ENCODE results near the gene CDK14. TPM values are rescaled to one million over a fixed set of nuclear protein-coding genes. Genes with fewer than 3 reads are reported as not detected.

Gene CDK14
- total RNA-seq, 2 donors from 2014 or later = 10.8 to 14.6 TPM

DNA sequence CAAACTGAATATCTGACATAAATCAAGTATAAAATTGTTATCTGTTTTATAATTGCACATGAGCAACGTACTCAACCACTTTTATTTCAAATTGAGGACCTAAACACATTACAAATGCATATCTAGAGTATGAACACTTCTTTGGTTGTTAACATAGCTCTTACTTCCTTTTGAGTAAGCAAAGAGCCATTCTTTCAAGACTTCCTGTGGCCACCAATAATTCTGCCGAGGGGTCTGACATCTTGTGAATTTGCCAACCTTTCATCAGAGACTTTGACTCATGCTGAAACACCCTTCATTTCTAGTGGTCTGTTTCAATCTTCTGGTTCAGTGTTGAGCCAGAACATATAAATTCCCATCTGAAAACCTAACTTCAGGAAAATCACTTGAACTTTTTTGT is 59.4 kb downstream of the CDK14 start:
- no peak for ATAC-seq (ENCODE audit: insufficient number of reproducible peaks, low FRiP score, low read depth)
- TF ChIP-seq, protein P1, sequence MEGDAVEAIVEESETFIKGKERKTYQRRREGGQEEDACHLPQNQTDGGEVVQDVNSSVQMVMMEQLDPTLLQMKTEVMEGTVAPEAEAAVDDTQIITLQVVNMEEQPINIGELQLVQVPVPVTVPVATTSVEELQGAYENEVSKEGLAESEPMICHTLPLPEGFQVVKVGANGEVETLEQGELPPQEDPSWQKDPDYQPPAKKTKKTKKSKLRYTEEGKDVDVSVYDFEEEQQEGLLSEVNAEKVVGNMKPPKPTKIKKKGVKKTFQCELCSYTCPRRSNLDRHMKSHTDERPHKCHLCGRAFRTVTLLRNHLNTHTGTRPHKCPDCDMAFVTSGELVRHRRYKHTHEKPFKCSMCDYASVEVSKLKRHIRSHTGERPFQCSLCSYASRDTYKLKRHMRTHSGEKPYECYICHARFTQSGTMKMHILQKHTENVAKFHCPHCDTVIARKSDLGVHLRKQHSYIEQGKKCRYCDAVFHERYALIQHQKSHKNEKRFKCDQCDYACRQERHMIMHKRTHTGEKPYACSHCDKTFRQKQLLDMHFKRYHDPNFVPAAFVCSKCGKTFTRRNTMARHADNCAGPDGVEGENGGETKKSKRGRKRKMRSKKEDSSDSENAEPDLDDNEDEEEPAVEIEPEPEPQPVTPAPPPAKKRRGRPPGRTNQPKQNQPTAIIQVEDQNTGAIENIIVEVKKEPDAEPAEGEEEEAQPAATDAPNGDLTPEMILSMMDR (IDR thresholded peaks at IDR 0.05) = no peak

DNA sequence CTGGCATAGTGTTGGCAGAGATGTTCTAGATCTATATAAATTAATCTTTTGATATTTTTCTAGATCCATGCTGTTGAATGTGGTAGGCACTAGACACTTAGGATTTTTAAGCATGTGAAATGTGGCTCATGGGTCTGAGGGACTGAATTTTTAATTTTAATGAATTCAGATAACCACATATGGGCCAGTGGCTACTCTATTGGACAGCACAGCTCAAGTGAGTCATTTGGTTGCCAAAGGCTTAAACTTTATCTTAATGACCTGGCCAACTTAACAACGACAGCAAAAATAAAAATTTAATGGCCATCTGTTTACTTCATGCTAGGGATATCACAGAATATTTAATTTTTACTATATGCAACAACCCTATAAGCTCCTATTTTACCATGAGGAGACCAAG is 61.4 kb downstream of the CDK14 start:
- no peaks in the 10 kb centered on the region for H3K9me3 ChIP-seq
- TF ChIP-seq, protein P1 (IDR thresholded peaks at IDR 0.05) = no peak
- peaks cover 14 to 18% of the 10 kb centered on the region in 2 donors for H3K4me1 ChIP-seq (ENCODE audit: control insufficient read depth in 1 of 2, low read depth in 2 of 2)
- H3K4me3 ChIP-seq = no peak overlapping the region
- no peak for ATAC-seq (ENCODE audit: insufficient number of reproducible peaks, low FRiP score, low read depth)
- H3K27me3 ChIP-seq (replicated peaks; ENCODE audit: insufficient read depth) = no peaks in the 10 kb centered on the region
- DNase-seq (ENCODE audit: low spot score) = no peak
- H3K27ac ChIP-seq = no peak overlapping the region
- H3K36me3 ChIP-seq = no peaks in the 10 kb centered on the region

More for the DNA sequence above, 59.4 kb downstream of the CDK14 start:
- DNase-seq (ENCODE audit: low spot score) = no peak
- H3K36me3 ChIP-seq = no peaks in the 10 kb centered on the region
- no peak overlapping the region for H3K4me3 ChIP-seq
- H3K27ac ChIP-seq = no peak overlapping the region
- H3K9me3 ChIP-seq = no peaks in the 10 kb centered on the region
- H3K4me1 ChIP-seq (ENCODE audit: control insufficient read depth in 1 of 2, low read depth in 2 of 2) = no peaks in the 10 kb centered on the region
- no peaks in the 10 kb centered on the region for H3K27me3 ChIP-seq (replicated peaks; ENCODE audit: insufficient read depth)

DNA sequence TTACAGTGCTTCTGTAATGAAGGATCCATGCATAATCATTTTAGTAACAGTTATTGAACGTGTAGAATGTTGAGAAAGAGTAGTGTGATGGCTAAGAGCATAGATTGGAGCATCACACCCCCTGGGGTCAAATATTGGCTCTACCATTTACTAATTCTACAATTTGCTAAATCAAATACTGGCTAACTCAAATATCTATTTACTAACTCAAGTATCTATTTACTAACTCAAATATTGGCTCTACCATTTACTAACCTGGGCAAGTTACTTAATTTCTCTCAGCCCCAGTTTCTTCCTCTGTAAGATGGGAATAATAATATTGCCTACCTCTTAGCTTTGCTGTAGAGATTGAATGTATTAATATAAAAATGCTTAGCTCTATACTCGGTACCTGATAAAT is 64.0 kb downstream of the CDK14 start:
- H3K36me3 ChIP-seq = no peaks in the 10 kb centered on the region
- DNase-seq (ENCODE audit: low spot score) (no peak), ATAC-seq (ENCODE audit: insufficient number of reproducible peaks, low FRiP score, low read depth) (no peak)
- H3K4me1 ChIP-seq (ENCODE audit: control insufficient read depth in 1 of 2, low read depth in 2 of 2) = peaks cover 14 to 20% of the 10 kb centered on the region in 2 donors
- TF ChIP-seq, protein P1 (IDR thresholded peaks at IDR 0.05) = no peak
- no peak overlapping the region for H3K27ac ChIP-seq
- H3K9me3 ChIP-seq = no peaks in the 10 kb centered on the region
- H3K4me3 ChIP-seq = no peak overlapping the region
- H3K27me3 ChIP-seq (replicated peaks; ENCODE audit: insufficient read depth) = no peaks in the 10 kb centered on the region

DNA sequence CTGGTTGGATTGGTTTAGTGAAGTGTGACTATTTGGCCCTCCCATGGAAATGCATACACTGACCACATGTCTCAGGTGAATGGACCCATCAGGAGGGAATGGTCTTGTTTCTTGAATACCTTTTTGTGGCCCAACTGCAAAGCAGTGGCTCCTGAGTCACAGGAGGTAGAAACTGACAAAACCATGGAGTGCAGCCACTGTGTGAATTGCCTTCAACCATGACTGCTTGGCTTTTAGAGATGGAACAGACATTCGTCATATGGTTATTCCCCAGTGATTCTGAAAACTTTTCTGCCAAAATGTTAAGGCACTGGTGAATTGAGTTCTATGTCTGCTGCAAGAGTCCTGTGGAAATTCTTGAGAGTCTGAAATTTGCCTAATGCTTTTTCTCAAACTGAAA is 64.7 kb downstream of the CDK14 start:
- H3K4me3 ChIP-seq = no peak overlapping the region
- H3K36me3 ChIP-seq = no peaks in the 10 kb centered on the region
- no peak for ATAC-seq (ENCODE audit: insufficient number of reproducible peaks, low FRiP score, low read depth)
- H3K9me3 ChIP-seq = no peaks in the 10 kb centered on the region
- no peak for DNase-seq (ENCODE audit: low spot score)
- H3K27ac ChIP-seq = no peak overlapping the region
- H3K4me1 ChIP-seq (ENCODE audit: control insufficient read depth in 1 of 2, low read depth in 2 of 2) = peaks cover 14 to 20% of the 10 kb centered on the region in 2 donors
- no peaks in the 10 kb centered on the region for H3K27me3 ChIP-seq (replicated peaks; ENCODE audit: insufficient read depth)
- TF ChIP-seq, protein P1 (IDR thresholded peaks at IDR 0.05) = no peak

DNA sequence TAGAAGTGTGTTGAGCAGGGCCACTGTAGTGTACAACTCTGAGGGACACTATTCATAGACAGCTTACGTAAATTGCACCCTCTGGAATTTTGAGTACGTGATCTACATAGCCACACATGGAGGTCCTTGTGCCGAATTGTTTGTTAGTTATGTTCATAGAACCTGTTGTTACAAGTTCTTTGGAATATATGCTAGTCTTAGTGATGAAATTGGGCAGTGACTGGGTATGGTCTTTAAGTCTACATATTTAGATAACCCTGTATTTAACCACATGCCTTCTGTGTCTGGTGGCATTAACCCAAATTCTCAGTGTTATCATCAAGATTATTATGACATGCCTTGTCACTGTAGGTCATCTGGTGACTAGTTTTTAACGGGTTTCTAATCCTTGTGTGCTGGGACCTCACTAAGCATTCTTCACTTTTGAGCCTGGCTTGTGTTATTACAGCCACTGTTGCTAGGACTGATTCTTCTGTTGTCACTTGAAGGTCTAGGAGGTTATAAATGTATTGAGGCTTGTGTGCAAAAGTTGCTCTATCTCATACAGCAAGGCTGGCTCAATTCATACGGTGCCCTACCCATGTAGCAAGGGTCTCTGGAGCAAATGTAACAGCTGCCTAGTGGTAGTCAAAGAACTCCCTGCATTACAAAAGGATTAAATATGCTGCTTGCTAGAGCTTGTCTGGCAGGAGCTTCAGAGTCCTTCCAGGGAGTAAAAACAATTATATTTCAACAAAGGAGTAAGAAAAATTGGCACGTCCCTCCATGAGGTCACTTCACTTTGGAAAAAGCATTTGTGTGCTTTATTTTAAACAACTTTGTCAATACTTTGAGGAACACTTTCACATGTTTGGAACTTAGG is 65.4 kb downstream of the CDK14 start:
- Histone ChIP-seq H3K4me3 (no peak overlapping the region), H3K4me1 (ENCODE audit: control insufficient read depth in 1 of 2, low read depth in 2 of 2) (peaks cover 14 to 20% of the 10 kb centered on the region in 2 donors), H3K36me3 (no peaks in the 10 kb centered on the region), H3K27ac (no peak overlapping the region), H3K27me3 (replicated peaks; ENCODE audit: insufficient read depth) (no peaks in the 10 kb centered on the region), H3K9me3 (no peaks in the 10 kb centered on the region)
- ATAC-seq (ENCODE audit: insufficient number of reproducible peaks, low FRiP score, low read depth) (no peak), DNase-seq (ENCODE audit: low spot score) (no peak)
- TF ChIP-seq, protein P1 (IDR thresholded peaks at IDR 0.05) = no peak

Data from thoracic aorta (tissue), 2 donors.